ENCODE results near the gene CPNE6.

DNA sequence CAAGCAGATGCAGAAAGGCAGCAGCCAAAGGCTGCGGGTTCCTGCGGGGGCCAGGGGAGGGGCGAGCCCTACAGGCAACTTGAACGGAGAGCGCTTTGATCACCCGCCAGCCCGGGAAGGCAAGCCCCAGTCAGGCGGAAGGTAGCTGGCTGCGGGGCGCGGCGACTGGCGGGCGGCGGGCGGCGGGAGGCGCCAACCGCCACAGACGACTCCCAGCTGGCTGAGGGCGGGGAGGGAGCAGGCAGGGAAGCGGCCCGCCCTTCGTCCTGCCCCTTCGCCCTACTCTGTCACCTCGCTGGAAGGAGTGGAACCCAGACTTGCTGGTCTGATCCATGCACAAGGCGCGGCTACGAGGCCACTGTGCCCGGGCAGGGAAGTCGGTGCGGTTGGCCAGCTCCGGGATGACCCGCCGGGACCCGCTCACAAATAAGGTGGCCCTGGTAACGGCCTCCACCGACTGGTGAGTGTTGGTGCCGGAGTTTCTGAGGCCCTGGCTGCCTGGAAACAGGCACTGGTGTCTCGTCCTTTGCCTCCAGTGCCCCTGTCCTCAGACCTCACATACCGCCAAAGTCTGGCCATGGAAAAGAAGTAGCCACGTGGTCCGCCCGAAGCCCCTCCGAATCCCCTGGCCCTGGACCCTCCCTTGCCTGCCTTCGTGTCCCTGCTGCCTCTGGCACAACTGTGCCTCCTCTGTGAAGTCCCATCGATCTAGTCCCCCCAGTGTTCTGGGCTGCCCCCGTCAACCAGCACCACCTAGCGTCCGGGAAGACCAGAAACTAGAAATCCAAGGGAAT is 35.0 kb upstream of the CPNE6 start:
- TF ChIP-seq CTCF (IDR thresholded peaks at IDR 0.05) (peak in 5 of 6 experiments; percentile 59 to 83 (median 73)), POLR2A (IDR thresholded peaks at IDR 0.05) (peak in 1 of 2 donors; percentile 48)
